Occipital lobe (tissue), 2 donors: ENCODE results near the gene SRGAP1. TPM values are rescaled to one million over a fixed set of nuclear protein-coding genes. Genes with fewer than 3 reads are reported as not detected.

ENCODE experiments used
- DNase-seq: peaks from one replicate; lab custom pipeline; 2025; lab: John Stamatoyannopoulos, UW
- total RNA-seq: library from RNA; depleted of rRNA; stranded (reverse); fragments of >200 nt; gene quantifications from one replicate; pipeline ENCODE4 v1.2.3, GENCODE V29; 2014

SRGAP1 gene
- total RNA-seq, 1 donor from 2014 or later = 40.7 TPM

DNA sequence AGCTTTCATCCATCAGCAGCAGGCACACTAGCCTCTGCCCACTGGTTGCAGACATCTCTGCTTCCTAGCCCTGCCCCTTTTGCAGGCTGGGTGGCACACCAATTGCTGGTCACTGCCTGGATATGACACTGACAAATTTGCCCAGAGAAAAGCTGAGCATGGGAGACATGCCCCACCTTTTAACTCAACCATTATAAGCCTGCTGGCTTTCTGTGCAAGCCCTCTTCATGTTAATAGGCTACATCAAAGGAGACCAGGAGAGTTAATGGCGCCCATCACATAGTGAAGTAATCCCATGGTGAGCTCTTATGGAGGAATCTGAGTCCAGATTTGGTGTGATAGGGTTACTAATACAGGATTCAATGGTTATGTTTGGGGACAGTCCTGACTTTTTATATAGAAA lies 238.4 kb downstream of the SRGAP1 start:
- DNase-seq = no peak

GRCh38 chr12:64083285-64084210 lies 239.0 kb downstream of the SRGAP1 start:
- peak; percentile 41 for DNase-seq

DNA sequence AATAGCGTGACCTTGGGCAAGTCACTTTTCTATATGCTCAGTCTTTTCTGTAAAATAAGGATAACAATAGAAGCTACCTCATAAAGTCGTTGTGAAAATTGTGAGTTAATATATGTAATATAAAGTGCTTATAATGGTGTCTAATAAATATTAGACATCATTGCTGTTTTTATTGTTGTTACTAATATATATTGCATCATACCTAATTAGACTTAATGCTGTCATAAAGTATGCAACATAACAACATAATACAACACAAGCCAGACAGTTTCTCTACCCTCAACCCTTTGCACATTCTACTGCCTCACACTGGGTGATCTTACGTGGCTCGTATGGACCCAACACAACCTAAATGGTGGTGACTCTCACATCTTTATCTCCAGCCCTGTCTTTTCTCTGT lies 240.7 kb downstream of the SRGAP1 start:
- DNase-seq = no peak

GRCh38 chr12:64085996-64086395 lies 241.5 kb downstream of the SRGAP1 start:
- no peak for DNase-seq

GRCh38 chr12:64086946-64087345 lies 242.4 kb downstream of the SRGAP1 start:
- no peak for DNase-seq

GRCh38 chr12:64087761-64088160 lies 243.3 kb downstream of the SRGAP1 start:
- DNase-seq = no peak

DNA sequence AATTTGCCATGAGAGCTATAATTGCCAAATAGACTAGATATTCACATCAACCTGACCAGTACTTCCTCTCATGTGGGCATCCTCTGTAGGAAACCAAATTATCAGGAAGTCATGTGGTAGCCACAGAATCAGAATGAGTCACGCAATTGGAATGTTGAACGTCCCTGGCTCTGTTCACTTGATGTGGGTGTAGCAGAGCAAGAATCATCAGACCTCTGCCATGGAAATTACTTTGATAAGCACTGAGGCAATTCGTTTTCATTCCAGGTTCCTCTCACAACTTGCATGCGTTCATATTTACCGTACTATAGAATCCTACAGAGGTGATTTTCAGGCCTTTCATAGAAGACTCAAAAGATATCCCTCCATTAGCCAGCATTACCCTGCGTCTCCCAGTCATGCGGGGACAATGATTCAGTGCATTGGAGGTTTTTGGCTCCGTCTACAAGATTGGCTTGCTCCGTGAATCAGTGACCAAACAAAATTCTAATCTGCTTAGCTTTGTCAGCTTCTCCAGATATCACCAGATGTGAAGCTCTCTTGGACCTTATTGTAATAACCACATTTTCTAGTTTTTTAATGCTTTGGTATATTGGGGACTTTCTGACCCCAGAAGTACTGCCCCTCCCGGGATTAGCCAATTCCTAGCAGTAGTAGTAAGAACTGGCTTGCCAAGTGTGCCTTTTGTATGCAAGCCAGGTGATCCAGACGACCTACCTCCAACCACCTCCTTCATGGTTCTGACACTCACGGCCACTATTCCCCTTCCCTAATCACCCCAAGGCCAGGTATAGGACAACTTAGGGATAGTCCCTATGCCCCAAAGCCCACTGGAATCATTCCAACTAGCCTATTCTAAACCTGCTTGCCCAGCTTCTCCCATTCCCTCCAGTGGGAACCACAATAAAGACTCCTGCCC lies 244.2 kb downstream of the SRGAP1 start:
- no peak for DNase-seq

- no peak for DNase-seq
Observed at GRCh38 chr12:64090047-64090446, 245.5 kb downstream of the SRGAP1 start.

- no peak for DNase-seq
Observed at GRCh38 chr12:64091186-64091585, 246.7 kb downstream of the SRGAP1 start.

GRCh38 chr12:64092507-64093196 lies 248.2 kb downstream of the SRGAP1 start:
- DNase-seq = no peak

DNA sequence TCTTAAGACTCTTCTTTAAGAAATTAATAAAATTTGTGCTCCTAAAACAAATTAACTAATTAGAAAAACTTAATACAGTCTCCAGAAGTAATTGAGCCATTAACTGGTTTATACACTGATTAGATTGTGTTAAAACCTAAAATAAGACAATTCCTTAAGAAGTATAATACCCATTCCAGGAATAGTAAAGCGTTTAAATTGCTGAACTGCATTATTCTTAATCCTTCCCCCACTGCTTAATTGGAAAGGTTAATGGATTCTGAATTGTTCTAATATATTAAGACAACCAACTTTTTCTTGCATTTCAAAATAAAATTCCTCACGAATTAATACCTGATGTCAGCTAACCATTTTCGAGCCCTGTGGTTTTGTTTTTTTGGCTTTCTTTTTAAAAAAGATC lies 249.2 kb downstream of the SRGAP1 start:
- DNase-seq = no peak

DNA sequence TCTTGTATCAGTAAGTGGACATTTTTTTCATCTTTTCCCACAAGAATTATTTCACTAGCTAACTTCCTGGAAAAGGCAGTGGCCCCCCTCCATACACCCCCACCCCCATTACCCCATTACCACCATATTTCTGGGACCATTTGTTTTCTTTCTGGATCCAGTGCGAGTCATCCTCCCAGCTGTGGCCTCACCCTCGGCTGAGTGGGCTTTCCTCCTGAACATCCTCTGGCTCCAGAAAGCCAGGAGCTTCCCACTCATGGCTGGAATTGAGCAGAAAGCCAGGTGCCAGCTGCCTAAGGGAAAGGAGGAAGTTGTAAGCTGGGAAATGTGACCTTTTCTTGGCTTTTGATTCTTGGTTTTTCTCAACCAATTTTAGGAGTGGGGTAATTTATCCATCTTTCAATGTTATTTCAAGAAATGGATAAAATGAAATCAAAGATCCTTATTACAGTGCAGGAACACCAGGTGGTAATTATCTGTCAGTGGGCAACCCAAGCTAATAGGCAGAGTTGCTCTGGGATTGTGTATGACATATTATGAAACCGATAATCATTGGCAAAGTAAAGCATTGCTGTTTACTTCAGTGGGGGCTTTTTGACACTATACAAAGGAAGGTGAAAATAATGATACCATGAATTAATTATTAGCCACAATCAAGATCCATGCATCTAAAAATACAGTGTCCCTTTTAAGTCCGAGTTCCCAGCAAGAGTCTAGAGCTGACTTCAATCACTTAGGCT lies 253.0 kb downstream of the SRGAP1 start:
- DNase-seq = no peak

DNA sequence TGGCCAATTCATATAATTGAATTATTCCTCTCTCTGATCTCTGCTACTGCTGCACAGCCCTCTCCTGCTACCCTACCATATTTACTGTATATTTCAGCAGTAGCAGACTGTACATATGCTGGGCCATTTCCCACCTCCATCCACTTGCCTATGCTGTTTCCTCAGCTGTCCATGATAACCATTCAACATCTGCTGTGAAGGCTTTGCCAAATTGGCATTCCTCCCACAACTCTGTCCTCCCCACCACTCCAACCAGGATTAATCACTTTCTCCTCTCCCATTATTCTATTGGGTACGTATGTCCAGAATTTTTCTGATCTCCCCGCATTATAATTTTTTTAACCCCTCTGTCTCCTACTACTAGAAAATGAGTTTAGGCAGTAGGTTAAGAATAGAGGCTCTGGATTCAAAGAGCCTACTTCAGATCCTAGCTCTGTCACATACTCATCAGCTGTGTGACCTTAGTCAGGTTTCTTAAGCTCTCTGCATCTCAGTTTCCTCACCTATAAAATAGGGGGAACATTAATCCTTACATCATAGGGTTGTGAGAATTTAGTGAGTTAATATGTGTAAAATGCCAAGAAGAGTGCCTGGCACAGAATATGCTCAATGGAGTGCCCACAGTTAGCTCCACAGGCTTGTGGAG lies 254.3 kb downstream of the SRGAP1 start:
- DNase-seq = no peak

DNA sequence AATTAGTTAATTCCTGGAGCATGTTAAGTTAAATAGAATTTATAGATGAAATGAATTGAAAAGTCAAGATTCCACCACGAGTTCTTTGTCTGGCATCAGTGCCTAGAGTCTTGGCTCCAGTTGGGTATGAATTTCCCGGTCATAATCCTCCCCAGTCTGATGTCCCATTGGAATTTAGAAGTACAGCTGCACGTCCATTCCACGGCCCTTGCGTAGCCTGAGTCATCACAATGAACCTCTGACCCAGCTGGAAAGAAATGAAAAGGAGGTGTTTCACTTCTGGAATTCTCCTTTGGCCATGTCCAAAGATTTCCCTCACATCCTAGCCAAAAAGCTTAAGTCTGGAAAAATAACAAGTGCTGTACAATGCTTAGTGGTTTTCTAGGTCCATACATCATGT lies 254.9 kb downstream of the SRGAP1 start:
- DNase-seq = no peak

DNA sequence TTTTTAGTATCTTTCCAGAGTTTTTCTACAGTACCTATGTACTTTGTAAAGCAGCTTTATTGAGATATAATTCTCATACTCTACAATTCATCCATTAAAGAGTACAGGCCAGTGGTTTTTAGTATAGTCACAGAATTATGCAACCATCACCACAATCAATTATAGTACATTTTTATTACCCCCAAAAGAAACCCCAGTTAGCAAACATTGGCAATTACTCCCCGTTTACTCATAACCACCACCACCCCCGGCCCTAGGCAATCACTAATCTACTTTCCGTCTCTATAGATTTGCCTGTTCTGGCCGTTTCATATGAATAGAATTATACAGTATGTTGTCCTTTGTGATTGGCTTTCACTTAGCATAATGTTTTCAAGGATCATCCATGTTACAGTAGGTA lies 257.8 kb downstream of the SRGAP1 start:
- DNase-seq = no peak

DNA sequence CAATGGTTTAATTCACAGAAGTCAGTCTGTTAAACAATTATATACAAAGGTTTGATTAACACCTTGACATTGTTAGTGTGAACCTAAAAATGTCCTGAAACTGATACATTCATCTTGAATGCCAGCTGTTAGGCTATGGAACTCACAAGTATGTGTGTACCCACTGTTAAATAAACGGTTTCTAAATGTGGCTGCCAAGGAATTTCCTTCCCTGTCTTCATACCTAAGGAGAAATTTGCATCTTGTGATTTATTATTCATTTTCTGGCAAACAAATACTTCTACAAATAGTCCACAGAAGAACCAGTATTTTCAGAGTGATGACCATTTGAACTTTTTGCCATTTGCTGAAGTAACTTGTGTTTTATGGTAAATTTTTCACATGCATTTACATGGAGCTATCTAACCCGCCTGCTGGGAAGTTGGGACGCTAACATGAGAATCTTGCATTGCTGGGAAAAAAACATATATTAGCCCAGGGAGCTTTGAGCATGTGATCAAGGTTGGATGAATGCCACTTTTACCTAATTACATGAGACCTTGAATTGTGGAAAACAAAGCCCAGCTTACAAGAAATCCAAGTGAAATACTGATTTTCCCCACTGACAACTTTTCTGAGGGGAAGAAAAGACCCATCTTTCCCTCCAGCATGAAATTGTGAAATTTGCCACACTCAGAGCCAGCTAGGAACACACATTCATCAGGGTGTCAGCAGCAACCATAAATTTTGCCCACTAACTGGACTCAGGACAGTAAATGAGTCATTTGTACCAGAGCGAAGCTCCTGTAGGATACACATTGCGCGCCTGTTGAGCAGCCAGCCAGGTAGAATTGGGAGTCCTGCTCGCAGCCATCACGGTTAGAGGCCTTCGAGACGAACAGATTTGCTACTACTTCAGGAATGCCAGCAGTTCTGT lies 259.6 kb downstream of the SRGAP1 start:
- no peak for DNase-seq

DNA sequence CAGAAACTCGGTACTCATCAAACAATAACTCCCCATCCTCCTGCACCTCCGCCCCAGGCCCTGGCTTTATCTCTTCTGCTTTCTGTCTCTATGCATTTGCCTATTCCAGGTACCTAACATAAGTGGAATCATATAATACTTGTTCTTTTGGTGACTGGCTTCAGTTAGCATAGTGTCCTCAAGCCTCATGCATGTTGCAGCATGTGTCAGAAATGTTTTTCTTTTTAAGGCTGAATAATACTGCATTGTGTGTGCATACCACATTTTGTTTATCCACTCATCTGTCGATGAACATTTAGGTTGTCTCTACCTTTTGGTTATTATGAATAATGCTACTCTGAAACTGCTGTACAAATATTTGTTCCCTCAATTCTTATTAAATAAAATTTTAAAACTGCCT lies 260.5 kb downstream of the SRGAP1 start:
- no peak for DNase-seq

DNA sequence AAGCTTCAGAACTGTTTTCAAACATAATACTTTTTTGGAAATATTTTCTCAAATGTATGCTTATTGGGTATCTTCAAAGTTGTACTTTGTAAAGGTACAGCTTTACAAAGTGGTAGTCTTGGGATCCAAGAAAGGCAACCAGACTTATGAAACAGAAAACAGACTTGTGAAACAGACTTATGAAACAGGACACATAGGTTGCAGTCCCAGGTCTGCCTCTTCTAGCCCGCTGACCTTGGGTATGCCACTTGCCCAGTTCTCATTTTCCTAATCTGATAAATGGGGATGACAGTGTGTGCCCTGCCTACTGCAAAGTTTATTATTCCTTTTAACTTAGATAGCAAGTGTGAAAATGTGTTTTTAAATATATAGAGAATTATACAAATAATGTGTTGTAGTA lies 263.3 kb downstream of the SRGAP1 start:
- DNase-seq = no peak

DNA sequence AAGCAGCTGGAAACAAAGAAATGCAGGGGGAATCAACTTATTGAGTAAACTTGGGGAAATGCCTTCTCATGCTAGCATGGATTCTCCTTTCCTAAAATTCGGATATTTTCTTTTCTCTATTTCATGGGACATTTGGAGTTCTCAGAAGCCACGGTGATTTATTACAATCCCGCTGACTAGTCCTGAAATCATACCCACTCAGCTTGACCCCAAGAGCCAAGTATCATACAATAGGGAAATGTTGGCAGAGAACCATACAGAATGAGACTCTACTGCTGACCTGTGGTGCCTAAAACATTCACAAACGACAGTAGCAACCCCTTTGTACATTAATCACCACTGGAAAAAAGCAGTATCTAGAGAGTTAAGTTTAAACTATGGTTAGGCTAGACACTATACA lies 265.2 kb downstream of the SRGAP1 start:
- DNase-seq = no peak
